Naive B cell (primary cell): Measurements from ENCODE around the gene UBASH3B. TPM values are rescaled to one million over a fixed set of nuclear protein-coding genes. Genes with fewer than 3 reads are reported as not detected.

Source experiments
- ATAC-seq, 2 donors: fragments of 150-1000 bp; cut with Tn5 transposase; 2 replicates each; pipeline ENCODE4 v1.10.0; 2021; ENCODE audit warnings: low read depth in 2 of 2, mild to moderate bottlenecking in 2 of 2, moderate library complexity in 2 of 2
- DNase-seq: peaks from one replicate; pipeline ENCODE4 v3.0.0; 2022
- H3K27ac Mint-ChIP-seq, 6 donors: one replicate each; pipeline ENCODE4 v1.8.0; 2020 to 2022; ENCODE audit warnings: mild to moderate bottlenecking in 6 of 6, mixed read lengths in 6 of 6, moderate library complexity in 5 of 6, inconsistent platforms in 2 of 6
- H3K27me3 Mint-ChIP-seq, 3 donors: one replicate each; pipeline ENCODE4 v1.8.0; 2021 to 2022; ENCODE audit warnings: mixed read lengths in 3 of 3, mild to moderate bottlenecking in 1 of 3
- H3K36me3 Mint-ChIP-seq, 2 donors: one replicate each; pipeline ENCODE4 v1.8.0; 2020 to 2022; ENCODE audit warnings: mixed read lengths in 2 of 2, inconsistent platforms in 1 of 2, mild to moderate bottlenecking in 1 of 2
- H3K4me1 Mint-ChIP-seq, 3 donors: one replicate each; pipeline ENCODE4 v1.8.0; 2020 to 2022; ENCODE audit warnings: mixed read lengths in 3 of 3, inconsistent platforms in 1 of 3, mild to moderate bottlenecking in 1 of 3, moderate library complexity in 1 of 3
- H3K4me3 Mint-ChIP-seq, 8 donors: one replicate each; pipeline ENCODE4 v1.8.0; 2020 to 2022; ENCODE audit warnings: mild to moderate bottlenecking in 8 of 8, mixed read lengths in 8 of 8, moderate library complexity in 8 of 8, inconsistent platforms in 2 of 8
- H3K9me3 Mint-ChIP-seq, 7 donors: one replicate each; pipeline ENCODE4 v1.8.0; 2020 to 2022; ENCODE audit warnings: mixed read lengths in 7 of 7, mild to moderate bottlenecking in 5 of 7, inconsistent platforms in 2 of 7, moderate library complexity in 1 of 7
- polyA plus RNA-seq, 6 donors: library from polyadenylated mRNA; unstranded; fragments of 300-500 nt; fragmentation: Illumina TruSeq; gene quantifications; one replicate each; pipeline ENCODE4 v1.2.3, GENCODE V29; 2021; ENCODE audit warnings: low read depth in 6 of 6

The UBASH3B gene
- polyA plus RNA-seq, 6 donors from 2014 or later: 2.2 to 5.5 (median 3.9) TPM

- H3K36me3 Mint-ChIP-seq: peaks cover 4 to 8% of the 10 kb centered on the region in 2 donors
- DNase-seq (no peak), ATAC-seq (no peak)
- H3K4me1 Mint-ChIP-seq: peaks cover 30 to 65% (median 56%) of the 10 kb centered on the region in 3 donors
- H3K9me3 Mint-ChIP-seq: peaks cover 0 to 7% (median 5%) of the 10 kb centered on the region in 7 donors
- peaks cover 14 to 24% (median 21%) of the 10 kb centered on the region in 3 donors for H3K27me3 Mint-ChIP-seq
- H3K4me3 Mint-ChIP-seq: no peak overlapping the region
- H3K27ac Mint-ChIP-seq: no peak overlapping the region
Measured at GRCh38 chr11:122670131-122670530, 14.6 kb downstream of the UBASH3B start.

- peak overlapping the region in 5 of 8 donors; percentile 3 to 85 (median 36) for H3K4me3 Mint-ChIP-seq
- peaks cover 4 to 8% of the 10 kb centered on the region in 2 donors for H3K36me3 Mint-ChIP-seq
- DNase-seq (no peak), ATAC-seq (no peak)
- H3K9me3 Mint-ChIP-seq: peaks cover 0 to 7% (median 5%) of the 10 kb centered on the region in 7 donors
- H3K27ac Mint-ChIP-seq: peak overlapping the region in 2 of 6 donors; percentile 41 to 63
- peaks cover 36 to 62% (median 55%) of the 10 kb centered on the region in 3 donors for H3K4me1 Mint-ChIP-seq
- peaks cover 17 to 22% (median 21%) of the 10 kb centered on the region in 3 donors for H3K27me3 Mint-ChIP-seq
Measured at GRCh38 chr11:122671400-122671891, 15.9 kb downstream of the UBASH3B start.

GRCh38 chr11:122672892-122673291, 17.4 kb downstream of the UBASH3B start:
- peak overlapping the region in 1 of 8 donors; percentile 22 for H3K4me3 Mint-ChIP-seq
- H3K27me3 Mint-ChIP-seq: peaks cover 13 to 21% (median 16%) of the 10 kb centered on the region in 3 donors
- H3K36me3 Mint-ChIP-seq: peaks cover 4 to 8% of the 10 kb centered on the region in 2 donors
- H3K9me3 Mint-ChIP-seq: peaks cover 0 to 7% (median 5%) of the 10 kb centered on the region in 7 donors
- no peak for ATAC-seq
- DNase-seq: no peak
- H3K27ac Mint-ChIP-seq: peak overlapping the region in 1 of 6 donors; percentile 85
- H3K4me1 Mint-ChIP-seq: peaks cover 35 to 55% (median 54%) of the 10 kb centered on the region in 3 donors

GRCh38 chr11:122673701-122674100, 18.2 kb downstream of the UBASH3B start:
- Mint-ChIP-seq H3K4me1 (peaks cover 28 to 48% (median 47%) of the 10 kb centered on the region in 3 donors), H3K27ac (no peak overlapping the region), H3K4me3 (no peak overlapping the region), H3K27me3 (peaks cover 13 to 21% (median 16%) of the 10 kb centered on the region in 3 donors), H3K36me3 (peaks cover 4 to 8% of the 10 kb centered on the region in 2 donors), H3K9me3 (peaks cover 0 to 7% (median 5%) of the 10 kb centered on the region in 7 donors)
- ATAC-seq: no peak
- no peak for DNase-seq

- DNase-seq (no peak), ATAC-seq (no peak)
- peaks cover 0 to 6% (median 3%) of the 10 kb centered on the region in 3 donors for H3K27me3 Mint-ChIP-seq
- H3K9me3 Mint-ChIP-seq: no peaks in the 10 kb centered on the region
- peak overlapping the region in 1 of 8 donors; percentile 27 for H3K4me3 Mint-ChIP-seq
- H3K36me3 Mint-ChIP-seq: no peaks in the 10 kb centered on the region
- H3K4me1 Mint-ChIP-seq: peaks cover 19 to 24% (median 24%) of the 10 kb centered on the region in 3 donors
- peak overlapping the region in 2 of 6 donors; percentile 16 to 35 for H3K27ac Mint-ChIP-seq
Measured at GRCh38 chr11:122676638-122677037, 21.1 kb downstream of the UBASH3B start.

GRCh38 chr11:122677256-122677655, 21.7 kb downstream of the UBASH3B start:
- ATAC-seq: no peak
- Mint-ChIP-seq H3K27me3 (peaks cover 0 to 6% (median 3%) of the 10 kb centered on the region in 3 donors), H3K4me1 (peaks cover 15 to 20% (median 19%) of the 10 kb centered on the region in 3 donors), H3K4me3 (no peak overlapping the region), H3K36me3 (no peaks in the 10 kb centered on the region), H3K27ac (no peak overlapping the region), H3K9me3 (no peaks in the 10 kb centered on the region)
- DNase-seq: no peak

- Mint-ChIP-seq H3K27me3 (peaks cover 0 to 3% (median 0%) of the 10 kb centered on the region in 3 donors), H3K27ac (peak overlapping the region in 1 of 6 donors; percentile 6), H3K9me3 (no peaks in the 10 kb centered on the region), H3K4me1 (peaks cover 11 to 16% (median 15%) of the 10 kb centered on the region in 3 donors), H3K4me3 (no peak overlapping the region), H3K36me3 (no peaks in the 10 kb centered on the region)
- ATAC-seq (no peak), DNase-seq (no peak)
Measured at GRCh38 chr11:122678406-122678805, 22.9 kb downstream of the UBASH3B start.

GRCh38 chr11:122679466-122679865, 23.9 kb downstream of the UBASH3B start:
- Mint-ChIP-seq H3K4me3 (no peak overlapping the region), H3K4me1 (peaks cover 12 to 22% (median 16%) of the 10 kb centered on the region in 3 donors), H3K9me3 (no peaks in the 10 kb centered on the region), H3K27ac (peak overlapping the region in 1 of 6 donors; percentile 4), H3K36me3 (no peaks in the 10 kb centered on the region), H3K27me3 (peaks cover 0 to 3% (median 0%) of the 10 kb centered on the region in 3 donors)
- no peak for ATAC-seq
- no peak for DNase-seq

- no peak for DNase-seq
- Mint-ChIP-seq H3K9me3 (no peaks in the 10 kb centered on the region), H3K36me3 (no peaks in the 10 kb centered on the region), H3K4me3 (no peak overlapping the region), H3K27me3 (no peaks in the 10 kb centered on the region), H3K4me1 (peaks cover 3 to 17% (median 10%) of the 10 kb centered on the region in 3 donors), H3K27ac (no peak overlapping the region)
- no peak for ATAC-seq
Measured at GRCh38 chr11:122681070-122681469, 25.5 kb downstream of the UBASH3B start.

- peaks cover 4 to 17% (median 10%) of the 10 kb centered on the region in 3 donors for H3K4me1 Mint-ChIP-seq
- no peaks in the 10 kb centered on the region for H3K36me3 Mint-ChIP-seq
- no peaks in the 10 kb centered on the region for H3K9me3 Mint-ChIP-seq
- peak overlapping the region in 1 of 6 donors; percentile 47 for H3K27ac Mint-ChIP-seq
- H3K4me3 Mint-ChIP-seq: no peak overlapping the region
- no peak for DNase-seq
- H3K27me3 Mint-ChIP-seq: no peaks in the 10 kb centered on the region
- no peak for ATAC-seq
Measured at GRCh38 chr11:122681735-122682134, 26.2 kb downstream of the UBASH3B start.

GRCh38 chr11:122682464-122682863, 26.9 kb downstream of the UBASH3B start:
- DNase-seq (no peak), ATAC-seq (no peak)
- Mint-ChIP-seq H3K4me1 (peaks cover 6 to 21% (median 14%) of the 10 kb centered on the region in 3 donors), H3K36me3 (no peaks in the 10 kb centered on the region), H3K27ac (peak overlapping the region in 1 of 6 donors; percentile 7), H3K9me3 (no peaks in the 10 kb centered on the region), H3K4me3 (no peak overlapping the region), H3K27me3 (no peaks in the 10 kb centered on the region)

- H3K36me3 Mint-ChIP-seq: no peaks in the 10 kb centered on the region
- H3K27me3 Mint-ChIP-seq: no peaks in the 10 kb centered on the region
- no peak for DNase-seq
- no peak overlapping the region for H3K27ac Mint-ChIP-seq
- H3K9me3 Mint-ChIP-seq: no peaks in the 10 kb centered on the region
- H3K4me1 Mint-ChIP-seq: peaks cover 11 to 28% (median 21%) of the 10 kb centered on the region in 3 donors
- ATAC-seq: no peak
- H3K4me3 Mint-ChIP-seq: no peak overlapping the region
Measured at GRCh38 chr11:122685041-122685440, 29.5 kb downstream of the UBASH3B start.

- no peak overlapping the region for H3K4me3 Mint-ChIP-seq
- no peaks in the 10 kb centered on the region for H3K9me3 Mint-ChIP-seq
- H3K27ac Mint-ChIP-seq: no peak overlapping the region
- ATAC-seq (no peak), DNase-seq (no peak)
- no peaks in the 10 kb centered on the region for H3K27me3 Mint-ChIP-seq
- H3K36me3 Mint-ChIP-seq: no peaks in the 10 kb centered on the region
- peaks cover 18 to 34% (median 21%) of the 10 kb centered on the region in 3 donors for H3K4me1 Mint-ChIP-seq
Measured at GRCh38 chr11:122686111-122686510, 30.6 kb downstream of the UBASH3B start.

GRCh38 chr11:122690384-122690783, 34.9 kb downstream of the UBASH3B start:
- ATAC-seq: no peak
- peaks cover 3 to 4% of the 10 kb centered on the region in 2 donors for H3K36me3 Mint-ChIP-seq
- H3K27ac Mint-ChIP-seq: no peak overlapping the region
- no peak for DNase-seq
- H3K27me3 Mint-ChIP-seq: no peaks in the 10 kb centered on the region
- H3K4me1 Mint-ChIP-seq: peaks cover 37 to 63% (median 54%) of the 10 kb centered on the region in 3 donors
- H3K4me3 Mint-ChIP-seq: peak overlapping the region in 3 of 8 donors; percentile 32 to 81 (median 56)
- peaks cover 0 to 3% (median 0%) of the 10 kb centered on the region in 7 donors for H3K9me3 Mint-ChIP-seq
